GM12872 (cell line): ENCODE measurements around the gene PRELP.

Source experiments
- CTCF ChIP-seq: IDR thresholded peaks from 3 replicates; pipeline ENCODE4 v1.5.1; 2011; ENCODE audit warnings: low read depth, mild to moderate bottlenecking, low read length, moderate library complexity; ENCODE audit not compliant: insufficient read depth

Gene PRELP

GRCh38 chr1:203537806-203538464 is 62.3 kb downstream of the PRELP start:
- no peak for TF ChIP-seq CTCF

GRCh38 chr1:203538726-203539125 is 63.1 kb downstream of the PRELP start:
- no peak for TF ChIP-seq CTCF

GRCh38 chr1:203539831-203540546 is 64.4 kb downstream of the PRELP start:
- TF ChIP-seq CTCF = no peak
